HepG2 (cell line): ENCODE measurements around the gene DIS3L2. TPM values are rescaled to one million over a fixed set of nuclear protein-coding genes. Genes with fewer than 3 reads are reported as not detected.

Experiments used
- ATAC-seq: fragments of 200-7000 bp; cut with Tn5 transposase; 3 replicates; pipeline ENCODE4 v1.9.1; 2020; ENCODE audit warnings: mild to moderate bottlenecking, moderate library complexity
- BruUV-seq: library from RNA; stranded (reverse); fragments of 400-500 nt; replicated peaks from 2 replicates; lab custom pipeline; 2021; lab: Mats Ljungman, UMichigan
- CTCF ChIA-PET: fragments of 300-600 bp; formaldehyde crosslinking; extraction: SDS; loops from one replicate; lab custom pipeline; 2021; ENCODE audit warnings: low total read pairs, inconsistent platforms, low intra/inter-chr PET ratio; lab: Yijun Ruan, JAX
- POLR2A ChIA-PET: fragments of 350-600 bp; sonication (Branson Sonifier 250); formaldehyde crosslinking; loops from one replicate; lab custom pipeline; 2020; ENCODE audit warnings: antibody characterized with exemption, inconsistent platforms; lab: Yijun Ruan, JAX
- DNase-seq: peaks from one replicate; pipeline ENCODE4 v3.0.0-alpha.2; 2015; ENCODE audit warnings: low spot score
- FAIRE-seq: peaks from 3 replicates; lab custom pipeline; 2011; peaks lifted over from hg19 to GRCh38; lab: Jason Lieb, UNC
- H2AFZ ChIP-seq: one replicate; pipeline ENCODE4 v1.6.1; 2011; ENCODE audit warnings: low read length, inconsistent platforms
- H3K27ac ChIP-seq: fragments of 300-600 bp; 3 replicates; pipeline ENCODE4 v1.8.0; 2011; ENCODE audit warnings: mixed run types, mild to moderate bottlenecking, mixed read lengths, low read length, inconsistent platforms; ENCODE audit not compliant: insufficient read depth; ENCODE audit errors: extremely low read length
- H3K27me3 ChIP-seq, 2 experiments: fragments of 200-600 bp in 1 of 2; 2 replicates in 1 of 2; 3 replicates in 1 of 2; pipeline versions ENCODE4 v1.6.0 to v1.8.0; 2011; ENCODE audit warnings: low read length in 2 of 2, mild to moderate bottlenecking in 2 of 2, moderate library complexity in 2 of 2, inconsistent platforms in 1 of 2; ENCODE audit not compliant: insufficient read depth in 2 of 2, control insufficient read depth in 1 of 2
- H3K36me3 ChIP-seq, 2 experiments: fragments of 200-600 bp in 1 of 2; replicated peaks in 1 of 2; 2 replicates in 1 of 2; 3 replicates in 1 of 2; pipeline versions ENCODE4 v1.5.1 to v1.8.0; 2011; ENCODE audit warnings: low read length in 2 of 2, inconsistent platforms in 1 of 2; ENCODE audit not compliant: insufficient read depth in 2 of 2, control insufficient read depth in 1 of 2
- H3K4me1 ChIP-seq: 2 replicates; pipeline ENCODE4 v1.5.1; 2012; ENCODE audit warnings: low read length, inconsistent platforms; ENCODE audit not compliant: insufficient read depth
- H3K4me2 ChIP-seq: 2 replicates; pipeline ENCODE4 v1.6.0; 2011; ENCODE audit warnings: low read depth, low read length, inconsistent platforms
- H3K4me3 ChIP-seq, 3 experiments: fragments of 200-600 bp in 1 of 3; sonication (generic), shearing (Covaris generic) in 1 of 3; replicated peaks in 1 of 3; 2 replicates each; pipeline ENCODE4 v1.5.1; 2011 to 2016; ENCODE audit warnings: low read length in 3 of 3, inconsistent platforms in 2 of 3, low read depth in 2 of 3, mild to moderate bottlenecking in 2 of 3, control low read depth in 1 of 3, mixed read lengths in 1 of 3; ENCODE audit not compliant: insufficient read depth in 1 of 3
- H3K79me2 ChIP-seq: one replicate; pipeline ENCODE4 v1.6.1; 2011; ENCODE audit warnings: low read length, inconsistent platforms; ENCODE audit not compliant: insufficient read depth
- H3K9ac ChIP-seq: 2 replicates; pipeline ENCODE4 v1.6.0; 2011; ENCODE audit warnings: mild to moderate bottlenecking, low read depth, low read length, inconsistent platforms; ENCODE audit not compliant: insufficient read depth
- H3K9me3 ChIP-seq: 2 replicates; pipeline ENCODE4 v1.5.1; 2012; ENCODE audit warnings: mild to moderate bottlenecking, low read length
- H4K20me1 ChIP-seq: 2 replicates; pipeline ENCODE4 v1.6.0; 2011; ENCODE audit warnings: inconsistent platforms, mild to moderate bottlenecking, low read length, moderate library complexity; ENCODE audit not compliant: insufficient read depth
- CC2D1A ChIP-seq: sonication (generic); formaldehyde crosslinking; IDR thresholded peaks from 2 replicates; pipeline ENCODE4 v1.8.1; 2023; ENCODE audit warnings: mild to moderate bottlenecking, missing genetic modification reagents
- NFKB2 ChIP-seq: sonication (generic); formaldehyde crosslinking; IDR thresholded peaks from 2 replicates; pipeline ENCODE4 v1.4.0; 2020; ENCODE audit warnings: missing genetic modification reagents, borderline replicate concordance
- RBM22 ChIP-seq: fragments of 200-400 bp; formaldehyde crosslinking; optimal IDR thresholded peaks from 2 replicates; pipeline ENCODE3; 2017; ENCODE audit warnings: mild to moderate bottlenecking, low read length, moderate library complexity
- SATB2 ChIP-seq: sonication (generic); formaldehyde crosslinking; IDR thresholded peaks from 2 replicates; pipeline ENCODE4 v1.5.0; 2020; ENCODE audit warnings: missing genetic modification reagents
- SMARCC2 ChIP-seq: fragments of 450-650 bp; IDR thresholded peaks from 2 replicates; pipeline ENCODE4 v1.6.1; 2017; ENCODE audit warnings: antibody characterized with exemption, mild to moderate bottlenecking
- TCF7L2 ChIP-seq: IDR thresholded peaks from 2 replicates; pipeline ENCODE4 v1.6.1; 2011; ENCODE audit warnings: mild to moderate bottlenecking, low read depth, low read length, moderate library complexity
- XRCC5 ChIP-seq: fragments of 200-400 bp; formaldehyde crosslinking; optimal IDR thresholded peaks from 2 replicates; pipeline ENCODE3; 2017; ENCODE audit warnings: mild to moderate bottlenecking, low read length
- ZNF230 ChIP-seq: sonication (generic); formaldehyde crosslinking; IDR thresholded peaks from 2 replicates; pipeline ENCODE4 v1.4.0; 2020; ENCODE audit warnings: mild to moderate bottlenecking, missing genetic modification reagents
- ZNF569 ChIP-seq: sonication (generic); formaldehyde crosslinking; IDR thresholded peaks from 2 replicates; pipeline ENCODE4 v1.5.0; 2020; ENCODE audit warnings: mild to moderate bottlenecking, missing genetic modification reagents, moderate library complexity, borderline replicate concordance
- ZNF703 ChIP-seq: sonication (generic); formaldehyde crosslinking; IDR thresholded peaks from 2 replicates; pipeline ENCODE4 v1.5.1; 2020; ENCODE audit warnings: missing genetic modification reagents, mild to moderate bottlenecking, moderate library complexity, borderline replicate concordance
- ZZZ3 ChIP-seq: sonication (generic); formaldehyde crosslinking; IDR thresholded peaks from 2 replicates; pipeline ENCODE4 v1.4.0; 2020; ENCODE audit warnings: missing genetic modification reagents, mild to moderate bottlenecking, borderline replicate concordance
- WGBS: methylation state at CpG from one replicate; pipeline ENCODE4 v1.1.6; 2017; ENCODE audit warnings: low lambda C conversion rate; 5-methylcytosine and 5-hydroxymethylcytosine counted together
- in situ Hi-C: cut with HindIII; loops from 2 replicates; pipeline ENCODE4 v1.10.0; 2017; ENCODE audit warnings: low pct_unique_long_range_greater_than_20kb; ENCODE audit not compliant: extremely low pct_ligation_motif_present
- intact Hi-C: fragments of 100-400 bp; cut with micrococcal nuclease; formaldehyde crosslinking; loops from one replicate; pipeline ENCODE4 v1.10.0; 2022; ENCODE audit not compliant: unreplicated experiment
- polyA plus RNA-seq, 8 experiments: library from polyadenylated mRNA; depleted of rRNA in 3 of 8; stranded (reverse) in 7 of 8; unstranded in 1 of 8; fragments of >200 nt; fragmentation: Illumina TruSeq in 4 of 8; extraction: Trizol in 4 of 8; gene quantifications; 2 replicates each; pipeline versions ENCODE4 v1.2.1 to v1.2.3, GENCODE V29; 2011 to 2016; ENCODE audit warnings: low read depth in 4 of 8, missing spikeins in 1 of 8, mixed read lengths in 1 of 8; ENCODE audit not compliant: insufficient read depth in 1 of 8
- total RNA-seq, 5 experiments: library from RNA; depleted of rRNA; stranded (reverse); fragments of >200 nt; fragmentation: Illumina TruSeq; extraction: Trizol; gene quantifications; 2 replicates each; pipeline ENCODE4 v1.2.3, GENCODE V29; 2016; ENCODE audit warnings: low read depth in 1 of 5
- TF ChIP-seq, protein P1 (sequence below): IDR thresholded peaks from 2 replicates; pipeline ENCODE4 v1.6.1; 2016; ENCODE audit warnings: low read depth, borderline replicate concordance
- TF ChIP-seq, protein P2 (sequence below): sonication (generic); IDR thresholded peaks from 2 replicates; pipeline ENCODE4 v1.6.1; 2016; ENCODE audit warnings: low read depth, borderline replicate concordance

Gene DIS3L2
- total and polyA plus RNA-seq, 2 of the 13 experiments (the other 11 are each of a cell fraction or from before 2014, with no cell fraction given), result 7.0 to 23.9 TPM

DNA sequence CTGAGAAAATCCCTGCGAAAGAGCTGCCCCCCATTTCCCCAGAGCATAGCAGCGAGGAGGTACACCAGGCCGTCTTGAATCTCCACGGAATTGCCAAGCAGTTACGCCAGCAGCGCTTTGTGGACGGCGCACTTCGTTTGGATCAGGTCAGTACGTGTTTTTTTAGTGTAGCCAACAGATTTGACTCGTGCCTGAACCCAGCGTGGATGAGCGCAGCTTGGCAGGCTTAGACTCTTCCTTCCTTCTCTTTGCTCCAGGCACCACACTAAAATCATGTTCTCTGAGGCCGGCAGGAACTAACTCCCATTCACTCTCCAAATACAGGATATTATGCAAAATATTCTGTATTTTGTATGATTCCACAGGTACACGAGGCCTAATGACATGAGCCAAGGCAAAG, 301.8 kb downstream of the DIS3L2 start:
- Histone ChIP-seq H3K4me2 (no peak overlapping the region), H3K9ac (no peak overlapping the region), H4K20me1 (no peaks in the 10 kb centered on the region)
- in situ Hi-C loops, result no loop called here
- TF ChIP-seq RBM22 (peak; percentile 18), ZNF703 (no peak)
- TF ChIP-seq, all 625 proteins: peak for 1
- Histone ChIP-seq H3K9me3 (no peaks in the 10 kb centered on the region), H3K27me3 (no peaks in the 10 kb centered on the region), H3K27ac (no peak overlapping the region), H3K36me3 (peaks cover 11 to 51% of the 10 kb centered on the region in 2 experiments), H3K4me3 (no peak overlapping the region), H3K4me1 (no peaks in the 10 kb centered on the region), H2AFZ (no peak overlapping the region), H3K79me2 (no peaks in the 10 kb centered on the region)
- BruUV-seq, result no TSS peak
- intact Hi-C loops, result no loop called here
- no peak for FAIRE-seq
- DNase-seq, result no peak
- ATAC-seq, result no peak
- ChIA-PET CTCF (no interaction called here), POLR2A (no interaction called here)
- WGBS, result 96% methylated on average over 15 of the region's 15 CpGs

DNA sequence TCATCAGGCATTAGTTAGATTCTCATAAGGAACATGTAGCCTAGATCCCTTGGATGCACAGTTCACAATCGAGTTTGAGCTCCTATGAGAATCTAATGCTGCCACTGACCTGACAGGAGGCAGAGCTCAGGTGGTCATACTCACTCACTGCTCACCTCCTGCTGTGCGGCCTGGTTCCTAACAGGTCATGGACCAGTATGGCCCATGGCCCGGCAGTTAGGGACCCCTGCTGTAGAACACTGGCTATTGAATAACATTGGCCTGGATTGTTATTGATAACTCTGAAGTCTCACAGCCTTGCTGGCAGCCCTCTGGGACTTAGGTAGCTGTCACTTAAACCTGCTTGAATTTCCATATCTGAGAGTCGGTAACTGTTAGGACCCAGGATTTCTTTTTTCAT, 302.6 kb downstream of the DIS3L2 start:
- Histone ChIP-seq H3K4me1 (no peaks in the 10 kb centered on the region), H3K27me3 (no peaks in the 10 kb centered on the region), H3K36me3 (peaks cover 14 to 49% of the 10 kb centered on the region in 2 experiments), H3K9me3 (no peaks in the 10 kb centered on the region), H4K20me1 (no peaks in the 10 kb centered on the region), H3K9ac (no peak overlapping the region), H3K4me3 (no peak overlapping the region), H3K79me2 (no peaks in the 10 kb centered on the region), H2AFZ (no peak overlapping the region), H3K27ac (no peak overlapping the region), H3K4me2 (no peak overlapping the region)
- FAIRE-seq, result no peak
- intact Hi-C loops (no loop called here), in situ Hi-C loops (no loop called here)
- TF ChIP-seq ZZZ3 (CRISPR knock-in tag) (no peak), XRCC5 (no peak), SATB2 (CRISPR knock-in tag) (no peak), CC2D1A (CRISPR knock-in tag) (no peak), ZNF569 (no peak), NFKB2 (CRISPR knock-in tag) (no peak), SMARCC2 (no peak), ZNF230 (no peak), TCF7L2 (no peak)
- TF ChIP-seq, protein P1, sequence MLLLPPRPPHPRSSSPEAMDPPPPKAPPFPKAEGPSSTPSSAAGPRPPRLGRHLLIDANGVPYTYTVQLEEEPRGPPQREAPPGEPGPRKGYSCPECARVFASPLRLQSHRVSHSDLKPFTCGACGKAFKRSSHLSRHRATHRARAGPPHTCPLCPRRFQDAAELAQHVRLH (CRISPR knock-in tag), result no peak
- TF ChIP-seq, protein P2, sequence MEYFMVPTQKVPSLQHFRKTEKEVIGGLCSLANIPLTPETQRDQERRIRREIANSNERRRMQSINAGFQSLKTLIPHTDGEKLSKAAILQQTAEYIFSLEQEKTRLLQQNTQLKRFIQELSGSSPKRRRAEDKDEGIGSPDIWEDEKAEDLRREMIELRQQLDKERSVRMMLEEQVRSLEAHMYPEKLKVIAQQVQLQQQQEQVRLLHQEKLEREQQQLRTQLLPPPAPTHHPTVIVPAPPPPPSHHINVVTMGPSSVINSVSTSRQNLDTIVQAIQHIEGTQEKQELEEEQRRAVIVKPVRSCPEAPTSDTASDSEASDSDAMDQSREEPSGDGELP, result no peak
- DNase-seq, result no peak
- no TSS peak for BruUV-seq
- ATAC-seq, result no peak
- 83% methylated on average over 4 of the region's 4 CpGs for WGBS
- ChIA-PET POLR2A (no interaction called here), CTCF (no interaction called here)
